Stimulated activated CD4-positive, alpha-beta T cell treated with anti-CD3 and anti-CD28 coated beads, Interleukin-15, amount 100 ng/mL, for 1 hour (primary cell): ENCODE results near the gene LMOD1.
A peak's percentile ranks its signal among the peaks of the same experiment; 100 is the strongest.
"Not testable (repeated sequence)": the region's sequence is repeated elsewhere in the genome, so short reads cannot be mapped to it uniquely, and the experiment has no call there.

Source experiments
- DNase-seq, 2 donors: peaks; one replicate each; pipeline ENCODE4 v3.0.0-alpha.2; 2020; ENCODE audit warnings: low read depth in 1 of 2, low spot score in 1 of 2

Gene LMOD1

DNA sequence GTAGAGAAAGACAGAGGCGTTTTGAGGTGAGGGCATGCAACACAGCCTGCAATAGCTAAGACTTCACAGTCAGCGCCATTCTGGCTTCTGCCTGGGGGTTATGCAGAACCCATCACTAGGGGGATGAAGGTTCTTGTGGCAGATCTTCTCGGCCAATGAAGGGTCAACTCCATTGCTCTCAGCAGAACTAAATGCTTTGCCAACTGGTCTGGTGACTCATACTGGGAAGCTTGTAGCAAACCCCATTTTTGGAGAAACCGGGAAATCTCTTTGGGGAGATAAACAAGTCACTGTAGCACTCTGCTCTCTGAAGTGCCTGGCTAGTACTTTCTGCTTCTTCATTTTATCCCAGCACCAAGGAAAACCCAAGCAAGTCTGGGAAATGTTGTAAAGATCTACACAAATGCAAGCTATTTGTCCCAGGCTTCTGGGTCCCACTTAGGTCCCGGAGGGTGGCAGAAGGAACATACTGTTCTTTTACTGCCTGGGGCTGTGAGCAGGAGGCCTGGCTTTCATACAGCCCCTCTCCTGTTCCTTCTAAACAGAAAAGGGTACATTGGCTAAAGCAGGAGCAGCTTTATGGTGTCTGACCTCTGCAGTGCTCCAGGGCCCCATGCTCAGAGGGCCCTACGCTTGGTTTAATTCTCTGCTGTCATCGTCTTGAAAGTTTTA is 28.9 kb downstream of the LMOD1 start:
- no peak for DNase-seq

DNA sequence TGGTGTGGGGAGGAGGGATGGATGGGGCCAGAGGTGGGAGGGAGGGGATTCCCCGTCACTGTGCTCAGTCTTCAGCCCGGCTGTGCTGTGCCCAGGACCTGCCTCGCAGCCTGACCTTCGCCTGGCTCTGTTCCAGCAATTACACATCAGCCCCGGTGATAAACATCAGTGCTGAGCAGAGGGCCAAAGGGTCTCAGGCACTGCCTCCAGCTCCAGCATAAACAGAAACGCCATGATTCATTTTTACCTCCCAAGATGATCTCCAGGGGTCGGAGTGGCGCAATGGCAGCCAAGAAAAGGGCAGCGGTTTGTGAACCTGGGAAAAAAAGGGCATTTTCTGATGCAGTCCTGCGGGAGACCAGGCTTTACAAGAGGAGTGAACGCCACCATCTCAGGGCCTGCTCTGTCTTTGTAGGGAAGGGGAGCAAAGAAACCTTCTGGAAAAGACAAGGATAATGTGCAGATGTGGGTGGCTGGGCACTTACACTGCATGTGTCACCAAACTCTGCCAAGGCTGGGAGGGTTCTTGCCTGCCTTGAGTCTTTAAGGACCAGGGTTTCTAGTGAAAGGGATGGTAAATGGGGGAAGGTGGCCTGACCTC is 29.6 kb downstream of the LMOD1 start:
- no peak for DNase-seq

DNA sequence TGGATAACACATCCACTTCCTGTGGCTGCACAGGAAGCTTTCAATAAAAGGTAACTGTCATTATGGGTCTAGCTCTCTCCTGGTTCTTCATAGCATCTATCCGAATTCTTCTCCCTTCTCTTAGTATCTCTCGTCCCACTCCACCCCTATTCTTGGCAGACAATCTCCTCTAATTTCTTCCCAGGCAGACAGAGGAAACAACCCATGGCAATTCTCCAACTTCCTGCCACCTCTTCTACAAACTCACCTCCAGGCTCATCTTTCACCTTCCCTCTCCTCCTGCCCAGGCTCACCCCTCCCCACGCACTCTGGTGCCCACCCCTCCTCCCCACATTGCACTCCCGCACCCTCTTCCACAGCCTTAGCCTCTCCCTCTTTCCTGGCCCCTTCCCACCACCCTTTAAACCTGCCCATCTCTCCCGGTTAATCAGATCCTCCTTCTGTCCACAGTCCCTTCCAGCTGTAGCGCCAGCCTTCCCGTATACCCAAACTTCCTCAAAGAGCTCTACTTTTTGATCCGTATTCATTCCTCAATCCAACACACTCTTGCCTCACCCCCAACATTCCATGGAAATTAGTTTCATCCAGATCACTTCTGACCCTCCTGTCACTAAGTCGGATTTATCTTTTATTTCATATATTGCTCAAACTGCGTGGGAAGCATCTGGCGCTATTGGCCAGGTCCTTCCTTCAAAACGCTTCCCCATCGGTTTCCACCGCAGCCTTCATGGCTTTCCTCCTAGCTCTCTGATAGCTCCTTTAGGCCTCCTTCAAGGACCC is 31.7 kb downstream of the LMOD1 start:
- DNase-seq: no peak

DNA sequence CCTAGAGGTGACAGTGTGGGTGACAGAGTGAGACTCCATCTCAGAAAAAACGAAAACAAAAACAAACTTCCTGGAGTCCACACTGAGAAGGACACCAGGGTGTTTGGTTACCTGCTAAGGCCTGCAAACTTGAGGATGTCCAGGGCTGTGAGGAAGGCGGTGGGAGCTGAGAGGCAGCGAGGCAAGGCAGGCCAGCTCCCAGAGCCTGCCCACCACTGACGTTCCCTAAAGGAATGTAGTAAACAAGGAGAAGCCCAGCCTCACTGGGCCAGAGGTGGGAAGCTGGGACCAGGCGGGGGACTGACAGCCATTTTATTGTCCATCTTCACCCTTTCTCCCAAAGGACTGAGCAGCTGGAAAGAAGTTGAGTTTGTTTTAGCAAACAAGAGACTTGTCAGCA is 33.5 kb downstream of the LMOD1 start:
- DNase-seq: no peak

DNA sequence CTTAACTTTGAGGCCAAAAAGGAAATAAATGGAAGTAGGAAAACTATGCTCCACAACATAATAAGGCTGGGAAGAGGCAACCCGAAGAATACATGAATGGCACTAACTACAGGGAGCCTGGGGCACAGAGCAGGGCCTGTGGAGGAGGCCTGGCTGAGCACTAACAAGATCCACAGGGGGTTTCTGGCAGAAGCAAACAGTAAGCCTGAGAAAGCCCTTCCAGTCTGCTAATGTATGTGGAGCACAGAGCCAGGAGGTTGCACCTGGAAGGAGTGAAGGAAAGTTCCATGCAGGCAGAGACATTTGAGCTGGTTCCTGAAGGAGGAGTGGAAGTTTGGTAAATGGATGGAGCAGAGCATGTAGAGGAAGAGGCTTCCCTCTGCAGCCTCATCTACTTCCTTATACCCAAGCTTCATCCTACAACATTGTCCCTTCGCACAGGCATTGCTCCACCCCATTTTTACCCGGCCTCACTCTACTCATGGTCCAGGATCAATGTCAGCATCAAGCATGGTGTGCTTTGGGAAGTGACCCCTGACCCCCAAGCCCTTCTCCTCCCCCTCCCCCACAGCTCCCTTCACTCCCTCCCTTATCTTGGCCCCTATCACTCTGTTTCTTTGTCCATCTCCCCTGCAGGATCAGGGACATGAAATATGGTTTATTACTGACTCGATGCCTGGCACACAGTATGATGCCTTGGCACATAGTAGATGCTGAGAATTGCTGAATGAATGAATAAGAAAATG is 34.3 kb downstream of the LMOD1 start:
- no peak for DNase-seq

DNA sequence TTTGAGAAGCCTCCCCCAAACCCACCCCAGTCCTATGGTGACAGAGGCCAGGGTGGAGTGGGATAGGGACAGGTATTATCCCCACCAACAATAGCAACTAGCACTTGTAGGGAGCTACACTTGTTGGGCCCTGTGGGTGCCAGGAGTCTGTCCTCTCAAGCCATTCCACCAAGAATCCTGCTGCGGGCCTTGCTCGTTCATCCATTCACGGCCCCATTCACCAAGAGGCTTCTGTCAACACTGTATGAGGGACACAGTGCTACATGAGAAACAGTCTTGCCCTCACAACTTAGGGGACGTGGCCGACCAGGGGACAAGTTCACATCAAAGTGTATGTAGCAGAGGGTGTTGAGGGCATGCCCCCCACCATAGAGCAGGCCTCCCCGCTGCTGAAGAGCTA is 38.7 kb downstream of the LMOD1 start:
- no peak for DNase-seq

DNA sequence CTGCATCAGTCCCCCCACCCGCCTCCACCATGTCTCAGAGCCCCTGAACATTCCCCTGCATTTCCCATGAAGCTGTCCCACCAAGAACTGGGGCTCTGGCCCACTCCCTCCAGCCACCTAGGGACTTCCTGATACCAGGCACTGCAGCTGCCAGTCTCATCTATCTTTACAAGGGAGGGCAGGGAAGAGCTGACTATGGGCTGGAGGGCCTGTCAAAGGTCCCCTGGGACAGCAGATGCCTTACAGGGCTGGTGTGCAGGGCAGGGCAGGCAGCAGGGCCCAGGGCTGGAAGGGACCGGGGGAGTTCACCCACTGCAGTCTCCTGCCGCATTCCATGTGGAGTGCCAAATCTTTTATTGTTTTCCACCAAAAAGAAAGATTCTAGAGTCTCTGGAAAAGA is 40.0 kb downstream of the LMOD1 start:
- no peak for DNase-seq

DNA sequence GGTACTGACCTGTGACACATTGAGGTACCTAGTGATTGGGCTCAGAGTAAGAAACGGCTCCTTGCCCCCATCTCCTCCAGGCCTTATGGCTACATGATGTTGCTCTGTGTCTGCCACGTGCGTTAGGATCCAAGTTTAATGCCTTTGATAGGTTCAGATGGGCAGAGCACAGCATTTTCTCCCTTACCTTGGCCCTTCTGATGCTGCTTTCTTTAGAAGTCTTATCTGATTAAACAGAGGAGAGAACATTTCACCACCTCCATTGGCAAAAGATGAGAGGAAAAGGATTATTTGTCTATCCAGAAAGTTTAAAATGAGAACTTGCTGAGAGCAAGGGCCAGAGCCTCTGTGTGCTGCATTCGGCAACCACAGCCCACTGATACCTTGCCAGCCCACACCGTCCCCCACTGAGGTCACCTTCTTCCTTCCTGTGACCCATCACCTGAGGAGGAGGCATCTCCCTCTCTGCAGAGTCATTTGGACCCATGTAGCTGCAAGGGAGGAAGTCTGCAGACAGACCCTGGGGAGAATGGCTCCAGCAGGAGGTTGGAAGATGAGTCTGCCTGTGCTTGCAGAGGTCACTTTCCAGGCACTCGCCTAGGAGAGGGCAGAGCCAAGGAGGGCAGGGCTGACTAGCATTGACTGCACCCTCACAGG is 41.0 kb downstream of the LMOD1 start:
- no peak for DNase-seq

DNA sequence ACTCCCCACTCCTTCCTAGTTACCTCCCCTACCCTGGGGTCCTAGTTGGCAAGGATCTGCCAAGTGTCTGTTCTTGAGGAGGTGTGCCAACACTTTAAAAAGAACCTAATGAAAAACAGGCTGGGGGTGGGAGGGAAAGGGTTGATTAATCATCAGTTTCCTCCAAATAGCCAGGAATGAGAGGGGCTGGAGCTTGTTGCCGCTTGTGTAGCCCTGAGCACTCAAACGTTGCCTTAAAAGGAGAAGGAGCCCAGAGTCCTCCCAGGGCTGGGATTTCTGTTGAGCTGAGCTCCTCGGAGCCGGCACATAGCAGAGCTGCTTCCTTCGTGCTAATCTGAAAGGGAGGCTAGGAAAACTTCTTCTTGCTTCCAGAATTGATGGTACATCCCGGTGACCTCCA is 41.8 kb downstream of the LMOD1 start:
- DNase-seq: no peak

DNA sequence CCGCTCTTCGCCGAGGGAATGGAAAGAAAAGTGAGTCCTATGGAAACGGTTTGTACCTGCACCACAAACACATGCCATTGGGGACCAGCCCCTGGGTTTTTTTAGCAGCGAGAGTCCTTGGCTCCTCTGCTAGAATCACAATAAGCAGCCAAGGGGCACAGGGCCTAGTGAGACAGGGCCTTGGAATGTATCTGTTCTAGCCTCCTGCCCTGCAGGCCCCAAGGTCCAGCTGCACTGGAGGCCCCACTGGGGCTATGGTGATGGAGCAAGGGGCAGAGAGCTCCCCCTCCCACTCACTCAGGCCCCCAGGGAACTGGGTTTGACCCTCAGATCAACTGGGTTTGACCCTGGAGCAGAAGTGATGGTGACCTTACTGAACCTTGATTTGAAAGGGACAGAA is 43.2 kb downstream of the LMOD1 start:
- DNase-seq: no peak

DNA sequence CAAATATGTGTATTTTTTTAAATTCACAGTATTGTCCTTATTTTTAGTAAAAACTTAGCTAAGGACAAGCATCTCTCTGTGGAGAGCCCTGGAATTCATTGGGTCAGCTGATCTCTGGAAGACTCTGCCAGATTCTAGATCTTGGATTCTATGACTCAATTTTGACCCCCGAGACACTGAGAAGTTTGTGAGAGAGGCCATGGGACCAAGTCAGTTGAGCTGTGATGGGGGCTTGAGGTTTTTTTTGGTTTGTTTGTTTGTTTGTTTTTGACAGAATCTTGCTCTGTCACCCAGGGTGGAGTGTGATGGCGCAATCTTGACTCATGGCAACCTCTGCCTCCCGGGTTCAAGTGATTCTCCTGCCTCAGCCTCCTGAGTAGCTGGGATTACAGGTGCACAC is 44.1 kb downstream of the LMOD1 start:
- no peak for DNase-seq

DNA sequence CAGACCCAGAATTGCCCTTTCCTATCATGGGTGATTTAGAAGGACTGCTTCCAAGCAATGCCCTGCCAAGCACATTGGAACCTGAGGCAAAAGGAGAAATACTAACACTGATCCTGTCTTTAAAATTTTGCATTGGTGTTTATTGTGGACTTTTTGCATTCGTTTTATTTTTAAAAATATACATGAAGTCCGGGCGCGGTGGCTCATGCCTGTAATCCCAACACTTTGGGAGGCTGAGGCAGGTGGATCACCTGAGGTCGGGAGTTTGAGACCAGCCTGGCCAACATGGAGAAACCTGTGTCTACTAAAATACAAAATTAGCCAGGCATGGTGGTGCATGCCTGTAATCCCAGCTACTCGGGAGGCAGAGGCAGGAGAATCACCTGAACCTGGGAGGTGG is 45.3 kb downstream of the LMOD1 start:
- DNase-seq: not testable (repeated sequence)

DNA sequence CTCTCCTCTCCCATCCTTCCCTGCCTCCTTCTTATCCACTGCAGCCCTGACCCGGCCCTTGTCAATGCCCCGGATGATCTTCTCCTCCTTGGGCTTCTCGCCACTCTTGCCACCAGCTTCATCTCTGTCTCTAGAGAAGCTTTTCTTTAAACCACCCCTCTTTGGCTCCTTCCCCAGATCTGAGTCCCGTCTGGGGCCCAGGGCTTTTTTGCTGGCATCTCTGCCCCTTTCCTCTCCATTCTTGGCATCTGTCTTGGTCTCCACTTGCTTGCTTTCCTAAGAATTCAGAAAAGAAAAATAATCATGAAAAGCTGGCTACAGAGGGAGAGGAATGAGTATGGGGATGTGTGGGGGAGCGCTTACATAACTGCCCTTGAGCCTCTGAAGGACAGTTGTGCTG is 45.9 kb downstream of the LMOD1 start:
- no peak for DNase-seq

DNA sequence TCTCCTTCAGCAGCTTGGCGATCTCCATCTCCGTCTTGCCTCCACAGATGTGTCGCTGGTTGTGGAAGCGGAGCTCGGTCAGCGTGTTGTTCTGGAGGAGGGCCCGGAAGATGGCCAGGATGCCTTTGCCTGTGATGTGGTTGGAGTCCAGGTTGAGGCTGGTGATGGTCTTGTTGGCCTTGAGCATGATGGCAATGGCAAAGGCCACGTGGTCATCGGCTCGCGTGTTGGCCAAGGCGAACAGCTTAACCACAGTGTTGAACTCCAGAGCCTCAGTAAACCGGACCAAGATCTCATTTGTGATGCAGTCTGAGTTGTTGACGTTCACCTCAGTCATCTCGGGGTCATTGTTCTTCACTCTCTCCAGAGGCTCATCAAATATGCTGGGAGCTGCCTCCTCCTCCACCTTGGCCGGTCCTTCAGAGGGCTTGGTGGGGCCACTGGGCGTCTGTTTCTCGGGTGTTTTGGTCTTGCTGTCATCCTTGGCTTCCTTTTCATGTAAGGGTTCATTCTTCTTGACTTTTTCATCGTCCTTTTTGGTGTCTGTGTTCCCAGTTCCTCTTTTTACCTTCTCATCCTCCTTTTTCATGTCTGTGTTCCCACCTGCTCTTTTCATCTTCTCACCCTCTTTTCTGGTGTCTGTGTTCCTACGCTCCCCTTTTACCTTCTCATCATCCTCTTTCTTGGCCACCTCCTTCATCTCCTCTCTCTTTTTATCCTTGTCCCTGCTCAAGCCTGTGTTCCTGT is 46.5 kb downstream of the LMOD1 start:
- DNase-seq: no peak

DNA sequence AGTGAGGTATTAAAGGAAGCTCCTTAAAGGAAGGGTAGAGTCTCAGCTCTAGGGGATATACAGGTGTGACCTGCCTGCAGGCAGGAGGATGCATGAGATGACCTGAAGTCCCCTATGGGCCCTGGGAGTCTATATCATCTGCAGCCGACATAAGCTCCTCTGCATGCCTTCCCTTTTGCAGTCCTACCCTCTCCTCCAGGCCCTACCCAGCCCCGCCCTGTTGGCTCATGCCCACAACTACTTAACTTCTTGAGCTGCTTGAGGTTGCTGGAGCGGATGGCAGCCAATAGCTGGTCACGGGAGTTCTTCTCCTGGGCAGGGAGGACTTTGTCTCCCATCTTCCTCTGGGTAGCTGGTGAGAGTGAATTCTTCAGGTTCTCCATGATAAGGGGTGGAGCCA is 47.4 kb downstream of the LMOD1 start:
- DNase-seq: no peak

DNA sequence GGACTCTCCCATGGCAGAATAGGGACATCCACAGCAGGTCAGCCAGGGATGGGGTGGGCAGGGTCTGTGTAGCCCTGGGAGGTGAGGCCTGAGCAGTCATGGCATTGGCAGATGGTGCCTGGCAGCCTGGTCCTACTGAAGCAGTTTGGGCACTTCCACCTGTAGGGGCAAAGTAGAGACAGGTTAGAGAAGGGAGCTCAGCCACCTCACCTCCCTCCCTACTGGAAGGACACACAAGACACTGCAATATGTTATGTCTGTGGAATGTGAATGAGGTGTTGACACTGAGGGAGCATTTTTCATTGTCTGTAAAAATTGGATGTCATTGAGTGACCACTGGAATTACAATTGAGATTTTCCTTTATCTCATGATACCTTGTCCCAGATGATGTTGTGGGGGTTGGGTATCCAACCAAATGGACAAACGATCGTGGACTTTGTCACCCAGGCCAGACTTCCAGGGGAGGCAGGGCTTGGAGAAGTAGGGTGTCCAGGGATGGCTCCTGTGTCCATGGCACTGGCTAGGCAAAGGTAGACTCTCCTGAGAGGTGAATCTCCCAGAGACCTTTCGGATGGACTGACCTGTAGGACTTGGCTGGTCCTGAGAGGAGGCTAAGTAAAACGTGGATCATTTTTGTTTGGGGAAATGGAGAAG is 48.0 kb downstream of the LMOD1 start:
- DNase-seq: no peak

DNA sequence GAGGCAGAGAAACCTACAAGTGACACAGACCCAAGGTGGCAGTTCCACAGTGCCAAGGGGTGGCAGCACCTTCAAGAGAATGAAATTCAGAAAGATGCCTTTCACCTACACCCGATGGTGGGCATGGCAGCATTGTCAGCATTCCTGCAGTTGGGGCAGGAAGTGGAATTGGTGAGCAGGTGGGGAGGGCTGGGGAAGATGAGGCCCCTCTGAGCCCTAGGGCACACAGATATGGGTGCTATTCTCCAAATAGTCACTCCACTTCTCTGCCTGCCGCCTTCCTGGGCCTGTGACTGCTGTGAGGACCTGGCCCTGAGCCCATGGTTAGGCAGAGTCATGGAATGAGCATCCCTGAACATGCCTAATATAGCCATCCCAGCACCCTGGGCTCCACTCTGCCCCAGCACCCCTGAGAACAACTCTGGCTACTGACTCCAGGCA is 49.4 kb downstream of the LMOD1 start:
- no peak for DNase-seq

DNA sequence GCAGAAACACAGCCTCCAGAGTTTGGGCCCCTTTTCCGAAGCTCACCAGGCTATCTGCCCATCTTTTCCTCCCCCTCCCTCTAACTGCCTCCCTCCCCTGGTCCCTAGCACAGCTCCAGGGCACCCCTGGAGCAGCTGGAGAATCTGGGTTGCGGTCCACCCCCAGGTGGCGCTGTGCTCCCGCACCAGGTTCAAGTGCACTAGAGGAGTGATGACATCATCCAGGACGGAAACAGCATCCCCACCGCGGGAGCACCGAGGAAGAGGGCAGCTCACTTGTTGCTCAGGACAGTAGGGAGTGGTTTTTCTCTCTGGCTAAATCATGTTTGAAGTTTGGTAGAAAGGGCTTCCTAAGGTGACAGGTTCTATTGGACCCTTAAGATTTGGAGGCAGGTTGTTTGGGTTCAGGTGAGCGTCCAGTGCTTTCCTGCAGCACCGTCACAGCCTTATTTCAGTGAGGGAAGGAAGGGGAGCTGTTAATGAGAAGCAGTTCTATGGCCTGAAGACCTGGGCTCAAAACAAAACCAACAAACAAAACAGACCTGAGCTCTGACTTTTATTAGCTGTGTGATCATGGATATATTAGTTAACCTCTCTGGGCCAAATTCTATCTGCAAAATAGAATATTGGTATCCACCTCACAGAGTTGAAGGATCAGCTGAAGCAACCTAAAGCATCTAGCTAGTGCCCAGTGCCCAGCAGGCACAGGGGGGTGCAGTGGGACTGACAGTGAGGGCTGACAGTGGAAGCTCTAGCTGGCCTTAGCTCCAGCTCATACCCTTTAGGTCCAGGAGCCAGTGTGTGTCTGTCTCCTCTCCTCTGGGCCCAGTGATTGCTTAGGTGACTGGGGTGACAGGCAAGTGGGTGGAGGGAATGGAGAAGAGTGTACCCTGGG is 50.2 kb downstream of the LMOD1 start:
- DNase-seq: peak; percentile 60 to 67

DNA sequence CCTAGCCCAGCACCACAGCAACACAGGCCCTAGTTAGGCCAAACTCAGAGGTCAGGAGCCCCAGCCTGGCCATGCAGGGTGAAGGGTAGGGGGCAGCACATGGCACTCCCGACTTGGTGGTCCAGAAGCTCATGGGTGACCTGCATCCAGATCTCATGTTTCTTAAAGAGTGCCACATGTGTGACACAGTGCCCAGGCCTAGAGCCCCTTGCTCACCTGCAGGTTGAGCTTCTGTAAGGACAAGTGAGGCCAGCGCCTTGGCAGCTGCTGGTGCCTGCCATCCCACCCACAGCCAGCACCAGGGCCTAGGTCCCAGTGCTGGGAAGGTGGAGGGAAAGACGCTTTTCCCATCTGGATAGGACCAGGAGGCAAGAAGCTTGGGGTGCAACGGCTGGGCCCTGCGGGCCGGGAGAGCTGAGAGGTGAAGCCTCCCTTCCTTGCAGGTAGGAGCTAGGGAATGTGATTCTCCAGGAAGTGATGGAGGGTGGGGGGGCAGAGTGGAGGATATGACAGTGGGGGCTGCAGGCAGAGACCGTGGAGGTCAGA is 51.2 kb downstream of the LMOD1 start:
- DNase-seq: no peak
